ENCODE results near the gene BRD9. TPM values are rescaled to one million over a fixed set of nuclear protein-coding genes. Genes with fewer than 3 reads are reported as not detected.

BRD9 gene
- total and polyA plus RNA-seq, 9 of the 15 experiments (the other 6 are each of a cell fraction or from before 2014, with no cell fraction given): 2.4 to 68.7 (median 44.9) TPM

DNA sequence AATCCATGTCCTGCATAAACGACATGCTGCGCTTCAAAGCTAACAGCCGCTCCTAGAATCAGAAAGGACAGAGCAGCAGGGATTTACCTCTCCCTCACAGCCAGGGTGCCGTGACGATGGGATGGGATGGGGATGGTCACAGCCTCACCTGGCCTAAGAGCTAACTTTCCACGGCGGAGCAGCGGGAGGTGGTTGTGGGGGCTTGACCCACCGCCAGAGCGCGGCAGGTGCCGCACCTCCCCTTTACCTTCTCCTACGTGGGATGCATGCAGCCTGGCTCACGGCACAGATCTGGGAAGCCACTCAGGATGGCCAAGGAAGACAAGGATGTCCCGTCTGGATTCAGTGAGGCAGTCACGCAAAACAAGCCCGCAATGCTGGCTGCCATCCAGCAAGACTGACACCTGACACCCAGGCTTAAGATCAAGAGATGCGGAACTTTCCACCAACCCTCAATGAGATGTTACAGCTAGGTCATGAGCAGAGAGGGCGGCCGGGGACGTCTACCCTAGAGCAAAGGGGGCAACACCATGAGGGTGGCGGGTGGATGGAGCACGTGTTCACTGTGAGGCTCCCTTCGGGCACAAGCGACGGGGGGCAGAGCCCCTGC lies 5.8 kb downstream of the BRD9 start:
- H4K20me1 ChIP-seq (replicated peaks; ENCODE audit: control insufficient read depth, insufficient read depth, low read length): peaks cover 30% of the 10 kb centered on the region; the same call in 1 of the 2 replicates
- in situ Hi-C loops (cut with MboI): no loop called here
- no peaks in the 10 kb centered on the region for H3K27me3 ChIP-seq (ENCODE audit: control insufficient read depth in 2 of 2, insufficient read depth in 2 of 2, low read length in 2 of 2)
- H3K4me1 ChIP-seq (replicated peaks in 1 of 2; ENCODE audit: control insufficient read depth in 2 of 2, insufficient read depth in 2 of 2, low read length in 2 of 2): peaks cover 10 to 28% of the 10 kb centered on the region in 2 experiments; a peak in 4 of 5 replicates
- no peak overlapping the region for H2AFZ ChIP-seq (ENCODE audit: low read depth, low read length)
- ChIA-PET CTCF (ENCODE audit: low intra/inter-chr PET ratio) (no interaction called here), POLR2A (interaction anchor here (0.6 to 1.5 kb wide), 4 partner anchors 13 to 232 kb away, joined by 3 to 5 read pairs (median 3); no protein-coding TSS in a partner anchor)
- no peak overlapping the region for H3K4me3 ChIP-seq
- ATAC-seq (no peak), DNase-seq (ENCODE audit: extremely low read depth in 1 of 4, low spot score in 3 of 4) (no peak), FAIRE-seq (no peak)
- no peak overlapping the region for H3K9ac ChIP-seq (ENCODE audit: insufficient read depth in 1 of 2, low read depth in 2 of 2, low read length in 2 of 2)
- no peak overlapping the region for H3K27ac ChIP-seq (ENCODE audit: extremely low read depth, low read depth, low read length)
- intact Hi-C loops (cut with micrococcal nuclease): no loop called here
- peaks cover 97% of the 10 kb centered on the region for H3K36me3 ChIP-seq (ENCODE audit: control insufficient read depth, insufficient read depth, low read length)
- H3K9me1 ChIP-seq (ENCODE audit: control insufficient read depth, insufficient read depth, low read length): no peaks in the 10 kb centered on the region
- TF ChIP-seq, protein P1, sequence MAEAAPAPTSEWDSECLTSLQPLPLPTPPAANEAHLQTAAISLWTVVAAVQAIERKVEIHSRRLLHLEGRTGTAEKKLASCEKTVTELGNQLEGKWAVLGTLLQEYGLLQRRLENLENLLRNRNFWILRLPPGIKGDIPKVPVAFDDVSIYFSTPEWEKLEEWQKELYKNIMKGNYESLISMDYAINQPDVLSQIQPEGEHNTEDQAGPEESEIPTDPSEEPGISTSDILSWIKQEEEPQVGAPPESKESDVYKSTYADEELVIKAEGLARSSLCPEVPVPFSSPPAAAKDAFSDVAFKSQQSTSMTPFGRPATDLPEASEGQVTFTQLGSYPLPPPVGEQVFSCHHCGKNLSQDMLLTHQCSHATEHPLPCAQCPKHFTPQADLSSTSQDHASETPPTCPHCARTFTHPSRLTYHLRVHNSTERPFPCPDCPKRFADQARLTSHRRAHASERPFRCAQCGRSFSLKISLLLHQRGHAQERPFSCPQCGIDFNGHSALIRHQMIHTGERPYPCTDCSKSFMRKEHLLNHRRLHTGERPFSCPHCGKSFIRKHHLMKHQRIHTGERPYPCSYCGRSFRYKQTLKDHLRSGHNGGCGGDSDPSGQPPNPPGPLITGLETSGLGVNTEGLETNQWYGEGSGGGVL (CRISPR knock-in tag; IDR thresholded peaks at IDR 0.05): no peak
- TF ChIP-seq RBFOX2 (IDR thresholded peaks at IDR 0.05; ENCODE audit: low read depth, low read length): peak; percentile 11; the same call in 1 of the 2 replicates
- TF ChIP-seq, protein P2, sequence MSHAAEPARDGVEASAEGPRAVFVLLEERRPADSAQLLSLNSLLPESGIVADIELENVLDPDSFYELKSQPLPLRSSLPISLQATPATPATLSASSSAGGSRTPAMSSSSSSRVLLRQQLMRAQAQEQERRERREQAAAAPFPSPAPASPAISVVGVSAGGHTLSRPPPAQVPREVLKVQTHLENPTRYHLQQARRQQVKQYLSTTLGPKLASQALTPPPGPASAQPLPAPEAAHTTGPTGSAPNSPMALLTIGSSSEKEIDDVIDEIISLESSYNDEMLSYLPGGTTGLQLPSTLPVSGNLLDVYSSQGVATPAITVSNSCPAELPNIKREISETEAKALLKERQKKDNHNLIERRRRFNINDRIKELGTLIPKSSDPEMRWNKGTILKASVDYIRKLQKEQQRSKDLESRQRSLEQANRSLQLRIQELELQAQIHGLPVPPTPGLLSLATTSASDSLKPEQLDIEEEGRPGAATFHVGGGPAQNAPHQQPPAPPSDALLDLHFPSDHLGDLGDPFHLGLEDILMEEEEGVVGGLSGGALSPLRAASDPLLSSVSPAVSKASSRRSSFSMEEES (CRISPR knock-in tag; IDR thresholded peaks at IDR 0.05): no peak
- no peak for TF ChIP-seq HDAC2 (IDR thresholded peaks at IDR 0.05)
- TF ChIP-seq BDP1 (IDR thresholded peaks at IDR 0.05; ENCODE audit: insufficient read depth, insufficient read length): no peak
- TF ChIP-seq MED1 (CRISPR knock-in tag; IDR thresholded peaks at IDR 0.05; ENCODE audit: borderline replicate concordance): no peak
- TF ChIP-seq, protein P3, sequence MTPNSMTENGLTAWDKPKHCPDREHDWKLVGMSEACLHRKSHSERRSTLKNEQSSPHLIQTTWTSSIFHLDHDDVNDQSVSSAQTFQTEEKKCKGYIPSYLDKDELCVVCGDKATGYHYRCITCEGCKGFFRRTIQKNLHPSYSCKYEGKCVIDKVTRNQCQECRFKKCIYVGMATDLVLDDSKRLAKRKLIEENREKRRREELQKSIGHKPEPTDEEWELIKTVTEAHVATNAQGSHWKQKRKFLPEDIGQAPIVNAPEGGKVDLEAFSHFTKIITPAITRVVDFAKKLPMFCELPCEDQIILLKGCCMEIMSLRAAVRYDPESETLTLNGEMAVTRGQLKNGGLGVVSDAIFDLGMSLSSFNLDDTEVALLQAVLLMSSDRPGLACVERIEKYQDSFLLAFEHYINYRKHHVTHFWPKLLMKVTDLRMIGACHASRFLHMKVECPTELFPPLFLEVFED (CRISPR knock-in tag; conservative IDR thresholded peaks at IDR 0.05): no peak
- TF ChIP-seq POLR2G (IDR thresholded peaks at IDR 0.05; ENCODE audit: low read depth, low read length): 0 out of 2 replicates have a peak, but pooled peaks have one; percentile 7
- H3K4me2 ChIP-seq (ENCODE audit: insufficient read depth, low read length): no peak overlapping the region
- H3K9me3 ChIP-seq (replicated peaks; ENCODE audit: control insufficient read depth, insufficient read depth, low read depth, low read length): no peaks in the 10 kb centered on the region
- no TSS peak for BruUV-seq (replicated peaks)
- WGBS (ENCODE audit: insufficient coverage, low coverage, missing lambda C conversion rate): 96% methylated on average over 26 of the region's 26 CpGs
- H3K79me2 ChIP-seq (ENCODE audit: control insufficient read depth, insufficient read depth, low read length): peaks cover 100% of the 10 kb centered on the region

Data from K562 (cell line).